IPS-NIHi11 (cell line): ENCODE data around the gene TINAGL1.

ENCODE experiments used
- DNase-seq: peaks from one replicate; pipeline ENCODE4 v3.0.0; 2012; ENCODE audit warnings: mixed read lengths, low spot score

Gene TINAGL1

GRCh38 chr1:31576201-31576669 is at the start of gene TINAGL1:
Gene TINAGL1, plus strand, starts transcription at chr1:31576515. Its CDS starts 634 bp downstream, at chr1:31577149.
- DNase-seq = peak; percentile 87

- DNase-seq = no peak
Observed at GRCh38 chr1:31529999-31530684, 46.2 kb upstream of the TINAGL1 start.

- no peak for DNase-seq
Observed at GRCh38 chr1:31531177-31531999, 44.9 kb upstream of the TINAGL1 start.

- DNase-seq = no peak
Observed at GRCh38 chr1:31532173-31532572, 44.1 kb upstream of the TINAGL1 start.

GRCh38 chr1:31535561-31535960 is 40.8 kb upstream of the TINAGL1 start:
- DNase-seq = no peak

GRCh38 chr1:31539329-31539728 is 37.0 kb upstream of the TINAGL1 start:
- no peak for DNase-seq

- no peak for DNase-seq
Observed at GRCh38 chr1:31541194-31541593, 35.1 kb upstream of the TINAGL1 start.

GRCh38 chr1:31545927-31546540 is 30.3 kb upstream of the TINAGL1 start:
- no peak for DNase-seq

GRCh38 chr1:31548534-31548906 is 27.8 kb upstream of the TINAGL1 start:
- DNase-seq = peak; percentile 67

- DNase-seq = peak; percentile 89
Observed at GRCh38 chr1:31548907-31549808, 27.2 kb upstream of the TINAGL1 start.

- DNase-seq = no peak
Observed at GRCh38 chr1:31549809-31550620, 26.3 kb upstream of the TINAGL1 start.

GRCh38 chr1:31551208-31551607 is 25.1 kb upstream of the TINAGL1 start:
- no peak for DNase-seq

- no peak for DNase-seq
Observed at GRCh38 chr1:31552489-31552888, 23.8 kb upstream of the TINAGL1 start.

GRCh38 chr1:31556481-31557006 is 19.8 kb upstream of the TINAGL1 start:
- DNase-seq = no peak

- no peak for DNase-seq
Observed at GRCh38 chr1:31559715-31560114, 16.6 kb upstream of the TINAGL1 start.

- DNase-seq = no peak
Observed at GRCh38 chr1:31560394-31560793, 15.9 kb upstream of the TINAGL1 start.

- no peak for DNase-seq
Observed at GRCh38 chr1:31562707-31563360, 13.5 kb upstream of the TINAGL1 start.

GRCh38 chr1:31564606-31564989 is 11.7 kb upstream of the TINAGL1 start:
- no peak for DNase-seq

- no peak for DNase-seq
Observed at GRCh38 chr1:31567956-31568570, 8.3 kb upstream of the TINAGL1 start.
